ENCODE measurements around the gene KIFC3.

DNA sequence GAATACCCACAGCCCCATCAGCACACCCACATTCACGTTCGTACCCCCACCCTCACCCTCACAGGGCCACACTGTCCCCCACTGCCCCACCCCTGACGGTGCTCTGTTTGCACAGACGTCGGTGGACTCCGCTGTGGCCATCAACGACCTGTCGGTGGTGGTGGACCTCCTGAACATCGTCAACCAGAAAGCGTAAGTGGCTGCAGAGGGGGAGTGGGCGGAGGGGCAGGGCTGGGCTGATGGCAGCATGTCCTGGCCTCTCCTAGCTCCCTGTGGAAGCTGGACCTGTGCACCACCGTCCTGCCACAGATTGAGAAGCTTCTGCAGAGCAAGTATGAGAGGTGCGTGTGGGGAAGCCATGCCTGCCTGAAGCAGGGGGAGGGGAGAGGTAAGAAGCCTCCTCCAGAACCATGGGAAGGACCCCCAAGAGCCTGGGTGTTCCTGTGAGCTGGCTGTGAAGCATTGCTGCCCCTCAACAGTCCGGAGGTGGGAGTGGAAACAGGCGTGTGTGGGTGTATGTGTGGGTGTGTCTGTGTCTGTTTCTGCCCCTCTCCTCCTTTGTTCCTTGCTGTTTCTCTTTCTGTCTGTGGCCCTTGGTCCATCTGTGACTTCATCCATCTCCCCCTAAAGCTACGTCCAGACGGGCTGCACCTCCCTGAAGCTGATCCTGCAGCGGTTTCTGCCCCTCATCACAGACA is 46.4 kb downstream of the KIFC3 start:
- TF ChIP-seq, protein P1, sequence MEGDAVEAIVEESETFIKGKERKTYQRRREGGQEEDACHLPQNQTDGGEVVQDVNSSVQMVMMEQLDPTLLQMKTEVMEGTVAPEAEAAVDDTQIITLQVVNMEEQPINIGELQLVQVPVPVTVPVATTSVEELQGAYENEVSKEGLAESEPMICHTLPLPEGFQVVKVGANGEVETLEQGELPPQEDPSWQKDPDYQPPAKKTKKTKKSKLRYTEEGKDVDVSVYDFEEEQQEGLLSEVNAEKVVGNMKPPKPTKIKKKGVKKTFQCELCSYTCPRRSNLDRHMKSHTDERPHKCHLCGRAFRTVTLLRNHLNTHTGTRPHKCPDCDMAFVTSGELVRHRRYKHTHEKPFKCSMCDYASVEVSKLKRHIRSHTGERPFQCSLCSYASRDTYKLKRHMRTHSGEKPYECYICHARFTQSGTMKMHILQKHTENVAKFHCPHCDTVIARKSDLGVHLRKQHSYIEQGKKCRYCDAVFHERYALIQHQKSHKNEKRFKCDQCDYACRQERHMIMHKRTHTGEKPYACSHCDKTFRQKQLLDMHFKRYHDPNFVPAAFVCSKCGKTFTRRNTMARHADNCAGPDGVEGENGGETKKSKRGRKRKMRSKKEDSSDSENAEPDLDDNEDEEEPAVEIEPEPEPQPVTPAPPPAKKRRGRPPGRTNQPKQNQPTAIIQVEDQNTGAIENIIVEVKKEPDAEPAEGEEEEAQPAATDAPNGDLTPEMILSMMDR (IDR thresholded peaks at IDR 0.05) = no peak
- no peak for TF ChIP-seq POLR2A (IDR thresholded peaks at IDR 0.05)

All from uterus (tissue), 2 donors.